ENCODE measurements around the gene HOXC9.
A peak's percentile ranks its signal among the peaks of the same experiment; 100 is the strongest.

The HOXC9 gene

GRCh38 chr12:53988541-53989226 is 11.3 kb upstream of the HOXC9 start:
- DNase-seq (ENCODE audit: low read depth), result no peak

GRCh38 chr12:53989227-53990113 is 10.5 kb upstream of the HOXC9 start:
- peak; percentile 80 for DNase-seq (ENCODE audit: low read depth)

- no peak for DNase-seq (ENCODE audit: low read depth)
These were observed 9.5 kb upstream of the HOXC9 start for GRCh38 chr12:53990311-53991076.

GRCh38 chr12:53991077-53991460 is 8.9 kb upstream of the HOXC9 start:
- DNase-seq (ENCODE audit: low read depth), result peak; percentile 94

GRCh38 chr12:53992377-53992889 is 7.5 kb upstream of the HOXC9 start:
- no peak for DNase-seq (ENCODE audit: low read depth)

GRCh38 chr12:53993162-53994008 is 6.6 kb upstream of the HOXC9 start:
- DNase-seq (ENCODE audit: low read depth), result no peak

- no peak for DNase-seq (ENCODE audit: low read depth)
These were observed 6.0 kb upstream of the HOXC9 start for GRCh38 chr12:53994009-53994263.

- no peak for DNase-seq (ENCODE audit: low read depth)
These were observed 5.5 kb upstream of the HOXC9 start for GRCh38 chr12:53994264-53995001.

- DNase-seq (ENCODE audit: low read depth), result no peak
These were observed 5.0 kb upstream of the HOXC9 start for GRCh38 chr12:53995002-53995377.

- DNase-seq (ENCODE audit: low read depth), result no peak
These were observed 4.4 kb upstream of the HOXC9 start for GRCh38 chr12:53995378-53996239.

- DNase-seq (ENCODE audit: low read depth), result no peak
These were observed 3.4 kb upstream of the HOXC9 start for GRCh38 chr12:53996240-53997203.

- no peak for DNase-seq (ENCODE audit: low read depth)
These were observed 2.5 kb upstream of the HOXC9 start for GRCh38 chr12:53997204-53998109.

- DNase-seq (ENCODE audit: low read depth), result no peak
These were observed 1.7 kb upstream of the HOXC9 start for GRCh38 chr12:53998110-53998899.

GRCh38 chr12:53998900-53999236 is 1.1 kb upstream of the HOXC9 start:
- DNase-seq (ENCODE audit: low read depth), result no peak

- peak; percentile 85 for DNase-seq (ENCODE audit: low read depth)
These were observed 324 bp upstream of the HOXC9 start for GRCh38 chr12:53999559-54000115.

- DNase-seq (ENCODE audit: low read depth), result no peak
These were observed 1.6 kb downstream of the HOXC9 start for GRCh38 chr12:54001283-54002187.

Data from stromal cell of bone marrow (primary cell).